ENCODE measurements around the gene SERPINC1. TPM values are rescaled to one million over a fixed set of nuclear protein-coding genes. Genes with fewer than 3 reads are reported as not detected.

The SERPINC1 gene
- total RNA-seq, 1 experiment from 2014 or later = 0.57 TPM

DNA sequence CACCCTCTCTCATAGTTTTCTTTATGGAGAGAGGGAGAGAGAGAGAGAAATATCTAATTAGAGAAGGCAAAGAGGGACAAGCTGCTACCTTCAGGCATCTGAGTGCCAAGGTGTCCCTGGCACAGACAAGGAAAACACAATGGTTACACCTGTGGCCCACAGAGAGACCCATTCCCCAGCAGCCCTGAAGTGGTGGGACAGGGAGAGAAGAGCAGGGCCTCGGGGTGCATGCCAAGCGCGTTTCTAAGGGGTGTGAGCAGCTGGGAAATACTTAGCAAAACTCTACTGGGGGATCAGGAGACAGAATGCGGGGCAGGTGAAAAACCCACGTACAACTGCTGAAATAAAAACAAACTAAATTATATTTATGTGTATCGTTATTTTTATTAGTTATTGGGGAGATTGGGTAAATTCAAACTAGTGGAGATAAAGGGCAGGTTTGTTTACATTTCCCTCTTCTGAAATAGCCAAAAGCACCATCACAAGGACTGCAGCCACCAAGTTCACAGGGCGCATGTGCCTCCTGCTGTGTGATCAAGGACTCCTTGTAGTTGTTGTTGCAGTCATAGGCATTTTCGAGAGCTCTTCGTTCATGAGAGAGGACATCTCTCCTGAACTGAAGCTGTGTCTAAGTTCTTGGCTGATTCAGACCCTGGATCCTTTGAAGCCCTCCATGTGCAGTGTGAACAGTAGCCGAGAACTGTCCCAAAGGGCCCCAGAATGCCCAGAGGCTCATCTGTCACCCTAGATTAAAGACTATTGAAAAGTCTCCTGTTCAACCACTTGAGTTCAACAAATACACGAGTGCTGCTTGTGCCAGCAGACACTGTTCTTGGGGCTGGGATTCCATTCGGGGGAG lies 737 bp upstream of the SERPINC1 start (continued):
- TF ChIP-seq, protein P1, sequence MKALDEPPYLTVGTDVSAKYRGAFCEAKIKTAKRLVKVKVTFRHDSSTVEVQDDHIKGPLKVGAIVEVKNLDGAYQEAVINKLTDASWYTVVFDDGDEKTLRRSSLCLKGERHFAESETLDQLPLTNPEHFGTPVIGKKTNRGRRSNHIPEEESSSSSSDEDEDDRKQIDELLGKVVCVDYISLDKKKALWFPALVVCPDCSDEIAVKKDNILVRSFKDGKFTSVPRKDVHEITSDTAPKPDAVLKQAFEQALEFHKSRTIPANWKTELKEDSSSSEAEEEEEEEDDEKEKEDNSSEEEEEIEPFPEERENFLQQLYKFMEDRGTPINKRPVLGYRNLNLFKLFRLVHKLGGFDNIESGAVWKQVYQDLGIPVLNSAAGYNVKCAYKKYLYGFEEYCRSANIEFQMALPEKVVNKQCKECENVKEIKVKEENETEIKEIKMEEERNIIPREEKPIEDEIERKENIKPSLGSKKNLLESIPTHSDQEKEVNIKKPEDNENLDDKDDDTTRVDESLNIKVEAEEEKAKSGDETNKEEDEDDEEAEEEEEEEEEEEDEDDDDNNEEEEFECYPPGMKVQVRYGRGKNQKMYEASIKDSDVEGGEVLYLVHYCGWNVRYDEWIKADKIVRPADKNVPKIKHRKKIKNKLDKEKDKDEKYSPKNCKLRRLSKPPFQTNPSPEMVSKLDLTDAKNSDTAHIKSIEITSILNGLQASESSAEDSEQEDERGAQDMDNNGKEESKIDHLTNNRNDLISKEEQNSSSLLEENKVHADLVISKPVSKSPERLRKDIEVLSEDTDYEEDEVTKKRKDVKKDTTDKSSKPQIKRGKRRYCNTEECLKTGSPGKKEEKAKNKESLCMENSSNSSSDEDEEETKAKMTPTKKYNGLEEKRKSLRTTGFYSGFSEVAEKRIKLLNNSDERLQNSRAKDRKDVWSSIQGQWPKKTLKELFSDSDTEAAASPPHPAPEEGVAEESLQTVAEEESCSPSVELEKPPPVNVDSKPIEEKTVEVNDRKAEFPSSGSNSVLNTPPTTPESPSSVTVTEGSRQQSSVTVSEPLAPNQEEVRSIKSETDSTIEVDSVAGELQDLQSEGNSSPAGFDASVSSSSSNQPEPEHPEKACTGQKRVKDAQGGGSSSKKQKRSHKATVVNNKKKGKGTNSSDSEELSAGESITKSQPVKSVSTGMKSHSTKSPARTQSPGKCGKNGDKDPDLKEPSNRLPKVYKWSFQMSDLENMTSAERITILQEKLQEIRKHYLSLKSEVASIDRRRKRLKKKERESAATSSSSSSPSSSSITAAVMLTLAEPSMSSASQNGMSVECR (CRISPR knock-in tag; IDR thresholded peaks at IDR 0.05; ENCODE audit: borderline replicate concordance) = no peak

- no peak for ATAC-seq
- Mint-ChIP-seq H3K9me3 (no peaks in the 10 kb centered on the region), H3K4me1 (no peaks in the 10 kb centered on the region), H3K4me3 (no peak overlapping the region), H3K27ac (no peak overlapping the region), H3K27me3 (ENCODE audit: low read depth) (no peaks in the 10 kb centered on the region), H3K36me3 (no peaks in the 10 kb centered on the region)
- CTCF ChIA-PET = no interaction called here
- DNase-seq (ENCODE audit: low spot score) = no peak
- POLR2A ChIA-PET = no interaction called here
- TF ChIP-seq MAX (CRISPR knock-in tag; IDR thresholded peaks at IDR 0.05) = no peak
- TF ChIP-seq, protein P2, sequence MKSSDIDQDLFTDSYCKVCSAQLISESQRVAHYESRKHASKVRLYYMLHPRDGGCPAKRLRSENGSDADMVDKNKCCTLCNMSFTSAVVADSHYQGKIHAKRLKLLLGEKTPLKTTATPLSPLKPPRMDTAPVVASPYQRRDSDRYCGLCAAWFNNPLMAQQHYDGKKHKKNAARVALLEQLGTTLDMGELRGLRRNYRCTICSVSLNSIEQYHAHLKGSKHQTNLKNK (CRISPR knock-in tag; IDR thresholded peaks at IDR 0.05) = no peak
- TF ChIP-seq TEAD4 (CRISPR knock-in tag; IDR thresholded peaks at IDR 0.05) = no peak
- no peak for TF ChIP-seq AFF4 (CRISPR knock-in tag; IDR thresholded peaks at IDR 0.05; ENCODE audit: borderline replicate concordance)
- no peak for TF ChIP-seq EMX1 (CRISPR knock-in tag; IDR thresholded peaks at IDR 0.05)
- TF ChIP-seq, protein P3, sequence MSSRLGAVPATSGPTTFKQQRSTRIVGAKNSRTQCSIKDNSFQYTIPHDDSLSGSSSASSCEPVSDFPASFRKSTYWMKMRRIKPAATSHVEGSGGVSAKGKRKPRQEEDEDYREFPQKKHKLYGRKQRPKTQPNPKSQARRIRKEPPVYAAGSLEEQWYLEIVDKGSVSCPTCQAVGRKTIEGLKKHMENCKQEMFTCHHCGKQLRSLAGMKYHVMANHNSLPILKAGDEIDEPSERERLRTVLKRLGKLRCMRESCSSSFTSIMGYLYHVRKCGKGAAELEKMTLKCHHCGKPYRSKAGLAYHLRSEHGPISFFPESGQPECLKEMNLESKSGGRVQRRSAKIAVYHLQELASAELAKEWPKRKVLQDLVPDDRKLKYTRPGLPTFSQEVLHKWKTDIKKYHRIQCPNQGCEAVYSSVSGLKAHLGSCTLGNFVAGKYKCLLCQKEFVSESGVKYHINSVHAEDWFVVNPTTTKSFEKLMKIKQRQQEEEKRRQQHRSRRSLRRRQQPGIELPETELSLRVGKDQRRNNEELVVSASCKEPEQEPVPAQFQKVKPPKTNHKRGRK (CRISPR knock-in tag; IDR thresholded peaks at IDR 0.05; ENCODE audit: borderline replicate concordance) = no peak
- no peak for TF ChIP-seq CREB1 (CRISPR knock-in tag; IDR thresholded peaks at IDR 0.05)
- TF ChIP-seq ZNF317 (CRISPR knock-in tag; IDR thresholded peaks at IDR 0.05; ENCODE audit: borderline replicate concordance, low read depth) = no peak
- TF ChIP-seq, protein P4, sequence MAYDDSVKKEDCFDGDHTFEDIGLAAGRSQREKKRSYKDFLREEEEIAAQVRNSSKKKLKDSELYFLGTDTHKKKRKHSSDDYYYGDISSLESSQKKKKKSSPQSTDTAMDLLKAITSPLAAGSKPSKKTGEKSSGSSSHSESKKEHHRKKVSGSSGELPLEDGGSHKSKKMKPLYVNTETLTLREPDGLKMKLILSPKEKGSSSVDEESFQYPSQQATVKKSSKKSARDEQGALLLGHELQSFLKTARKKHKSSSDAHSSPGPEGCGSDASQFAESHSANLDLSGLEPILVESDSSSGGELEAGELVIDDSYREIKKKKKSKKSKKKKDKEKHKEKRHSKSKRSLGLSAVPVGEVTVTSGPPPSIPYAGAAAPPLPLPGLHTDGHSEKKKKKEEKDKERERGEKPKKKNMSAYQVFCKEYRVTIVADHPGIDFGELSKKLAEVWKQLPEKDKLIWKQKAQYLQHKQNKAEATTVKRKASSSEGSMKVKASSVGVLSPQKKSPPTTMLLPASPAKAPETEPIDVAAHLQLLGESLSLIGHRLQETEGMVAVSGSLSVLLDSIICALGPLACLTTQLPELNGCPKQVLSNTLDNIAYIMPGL (CRISPR knock-in tag; IDR thresholded peaks at IDR 0.05) = no peak
- TF ChIP-seq E2F5 (CRISPR knock-in tag; IDR thresholded peaks at IDR 0.05) = no peak
- TF ChIP-seq ZNF425 (CRISPR knock-in tag; conservative IDR thresholded peaks at IDR 0.05) = no peak
- TF ChIP-seq IRF2 (CRISPR knock-in tag; IDR thresholded peaks at IDR 0.05; ENCODE audit: borderline replicate concordance, low read depth) = no peak
- no peak for TF ChIP-seq ZSCAN18 (CRISPR knock-in tag; IDR thresholded peaks at IDR 0.05)
- no peak for TF ChIP-seq KAT7 (CRISPR knock-in tag; IDR thresholded peaks at IDR 0.05; ENCODE audit: borderline replicate concordance)
Observed at GRCh38 chr1:173916667-173917066, 460 bp downstream of the SERPINC1 start.
